ENCODE measurements around the gene MARCO.
"Not testable (repeated sequence)": the region's sequence is repeated elsewhere in the genome, so short reads cannot be mapped to it uniquely, and the experiment has no call there.

The MARCO gene

GRCh38 chr2:118929059-118929458, 12.9 kb upstream of the MARCO start:
- no peak for DNase-seq (ENCODE audit: low spot score)

- no peak for DNase-seq (ENCODE audit: low spot score)
These were observed 9.0 kb upstream of the MARCO start for GRCh38 chr2:118932949-118933348.

- DNase-seq (ENCODE audit: low spot score): no peak
These were observed 5.7 kb upstream of the MARCO start for GRCh38 chr2:118936306-118936705.

GRCh38 chr2:118936936-118937335, 5.1 kb upstream of the MARCO start:
- DNase-seq (ENCODE audit: low spot score): no peak

GRCh38 chr2:118937817-118938216, 4.2 kb upstream of the MARCO start:
- DNase-seq (ENCODE audit: low spot score): no peak

- DNase-seq (ENCODE audit: low spot score): no peak
These were observed 2.0 kb upstream of the MARCO start for GRCh38 chr2:118939994-118940393.

- DNase-seq (ENCODE audit: low spot score): no peak
These were observed 1.4 kb upstream of the MARCO start for GRCh38 chr2:118940486-118941120.

GRCh38 chr2:118943286-118943685, 1.3 kb downstream of the MARCO start:
- DNase-seq (ENCODE audit: low spot score): no peak

- DNase-seq (ENCODE audit: low spot score): no peak
These were observed 3.9 kb downstream of the MARCO start for GRCh38 chr2:118945881-118946280.

- not testable (repeated sequence) for DNase-seq (ENCODE audit: low spot score)
These were observed 6.3 kb downstream of the MARCO start for GRCh38 chr2:118948266-118948665.

GRCh38 chr2:118954297-118955060, 12.5 kb downstream of the MARCO start:
- DNase-seq (ENCODE audit: low spot score): no peak

- no peak for DNase-seq (ENCODE audit: low spot score)
These were observed 23.7 kb downstream of the MARCO start for GRCh38 chr2:118965737-118966136.

- DNase-seq (ENCODE audit: low spot score): no peak
These were observed 25.3 kb downstream of the MARCO start for GRCh38 chr2:118967124-118967880.

GRCh38 chr2:118968042-118968441, 26.0 kb downstream of the MARCO start:
- DNase-seq (ENCODE audit: low spot score): no peak

- no peak for DNase-seq (ENCODE audit: low spot score)
These were observed 27.2 kb downstream of the MARCO start for GRCh38 chr2:118968961-118969733.

- DNase-seq (ENCODE audit: low spot score): no peak
These were observed 27.9 kb downstream of the MARCO start for GRCh38 chr2:118969734-118970395.

GRCh38 chr2:118970396-118971135, 28.6 kb downstream of the MARCO start:
- DNase-seq (ENCODE audit: low spot score): no peak

GRCh38 chr2:118971245-118972122, 29.5 kb downstream of the MARCO start:
- DNase-seq (ENCODE audit: low spot score): no peak

- DNase-seq (ENCODE audit: low spot score): no peak
These were observed 31.6 kb downstream of the MARCO start for GRCh38 chr2:118973542-118973951.

Data from SK-N-DZ (cell line).